Fibroblast of skin of left quadriceps (primary cell): ENCODE measurements around the gene NTRK1.

ENCODE experiments used
- DNase-seq, 2 experiments: peaks; one replicate each; pipeline ENCODE4 v3.0.0-alpha.2; 2013; ENCODE audit warnings: low read depth in 2 of 2

NTRK1 gene

GRCh38 chr1:156838972-156839371, 21.7 kb upstream of the NTRK1 start:
- no peak for DNase-seq

GRCh38 chr1:156839426-156840109, 21.1 kb upstream of the NTRK1 start:
- no peak for DNase-seq

DNA sequence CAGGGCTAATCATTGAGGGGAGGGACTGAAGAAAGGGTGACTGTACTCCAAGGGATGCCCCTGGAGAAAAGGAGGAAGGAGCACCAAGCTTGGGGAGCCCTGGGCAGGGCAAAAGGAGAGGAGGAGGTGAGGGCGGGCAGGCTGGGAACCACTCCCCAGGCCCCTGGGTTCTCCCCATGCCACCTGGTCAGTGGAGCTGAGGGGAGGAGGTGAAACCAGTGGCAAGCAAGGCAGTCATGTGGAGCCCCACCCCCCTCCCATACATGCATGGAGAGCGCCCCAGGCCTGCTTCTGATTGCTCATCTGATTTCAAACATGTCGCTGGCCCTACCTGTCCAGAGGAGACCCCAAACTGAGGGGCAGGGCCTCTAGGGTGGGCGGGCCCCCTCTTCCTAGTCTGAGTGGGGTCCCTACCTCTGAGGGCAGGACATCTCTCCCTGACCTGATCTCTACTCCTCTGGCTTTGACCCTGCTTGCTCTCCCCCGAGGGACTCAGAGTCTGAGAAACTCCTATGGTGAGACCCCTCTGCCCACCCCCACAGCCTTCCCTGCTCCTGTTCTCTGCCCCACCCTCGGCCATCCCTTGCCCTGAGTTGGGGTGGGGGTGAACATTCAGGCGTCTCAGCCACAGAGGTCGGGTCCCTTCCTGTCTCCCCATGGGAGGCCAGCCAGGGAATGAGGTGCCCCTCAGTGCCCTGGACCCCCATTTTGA, 20.3 kb upstream of the NTRK1 start:
- DNase-seq, result no peak

GRCh38 chr1:156840898-156841279, 19.8 kb upstream of the NTRK1 start:
- no peak for DNase-seq

- DNase-seq, result no peak
These were observed 19.3 kb upstream of the NTRK1 start for GRCh38 chr1:156841295-156841855.

DNA sequence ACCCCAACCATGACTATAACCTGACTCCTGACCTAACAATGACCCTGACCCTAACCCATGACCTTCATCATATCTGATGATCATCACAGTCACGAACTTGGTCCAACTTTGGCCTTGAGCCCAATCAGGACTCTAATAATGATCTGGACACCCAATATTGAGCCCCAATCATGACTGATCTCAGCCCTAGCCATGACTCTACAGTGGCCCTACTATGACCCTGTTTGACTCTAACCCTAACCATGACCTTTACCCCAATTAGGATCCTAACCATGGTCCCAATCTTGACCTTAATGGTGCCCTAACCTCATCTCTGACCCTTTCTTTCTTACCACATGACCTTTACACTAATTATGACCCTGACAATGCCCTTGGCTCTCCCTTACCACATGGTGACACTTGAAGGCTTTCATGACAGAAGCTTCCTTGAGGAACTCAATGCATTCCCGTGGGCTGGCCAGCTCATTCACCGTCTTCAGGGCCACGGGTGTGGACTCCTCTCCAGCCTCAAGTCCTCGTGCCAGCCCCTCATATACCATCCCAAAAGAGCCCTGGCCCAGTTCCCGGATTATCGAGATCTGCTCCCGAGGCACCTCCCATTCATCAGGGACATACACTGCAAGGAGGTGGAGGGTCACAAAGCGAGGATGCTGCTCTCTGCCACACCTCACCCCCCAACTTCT, 17.9 kb upstream of the NTRK1 start:
- DNase-seq, result no peak

- no peak for DNase-seq
These were observed 16.6 kb upstream of the NTRK1 start for GRCh38 chr1:156844102-156844501.

- no peak for DNase-seq
These were observed 16.0 kb upstream of the NTRK1 start for GRCh38 chr1:156844638-156845037.

DNA sequence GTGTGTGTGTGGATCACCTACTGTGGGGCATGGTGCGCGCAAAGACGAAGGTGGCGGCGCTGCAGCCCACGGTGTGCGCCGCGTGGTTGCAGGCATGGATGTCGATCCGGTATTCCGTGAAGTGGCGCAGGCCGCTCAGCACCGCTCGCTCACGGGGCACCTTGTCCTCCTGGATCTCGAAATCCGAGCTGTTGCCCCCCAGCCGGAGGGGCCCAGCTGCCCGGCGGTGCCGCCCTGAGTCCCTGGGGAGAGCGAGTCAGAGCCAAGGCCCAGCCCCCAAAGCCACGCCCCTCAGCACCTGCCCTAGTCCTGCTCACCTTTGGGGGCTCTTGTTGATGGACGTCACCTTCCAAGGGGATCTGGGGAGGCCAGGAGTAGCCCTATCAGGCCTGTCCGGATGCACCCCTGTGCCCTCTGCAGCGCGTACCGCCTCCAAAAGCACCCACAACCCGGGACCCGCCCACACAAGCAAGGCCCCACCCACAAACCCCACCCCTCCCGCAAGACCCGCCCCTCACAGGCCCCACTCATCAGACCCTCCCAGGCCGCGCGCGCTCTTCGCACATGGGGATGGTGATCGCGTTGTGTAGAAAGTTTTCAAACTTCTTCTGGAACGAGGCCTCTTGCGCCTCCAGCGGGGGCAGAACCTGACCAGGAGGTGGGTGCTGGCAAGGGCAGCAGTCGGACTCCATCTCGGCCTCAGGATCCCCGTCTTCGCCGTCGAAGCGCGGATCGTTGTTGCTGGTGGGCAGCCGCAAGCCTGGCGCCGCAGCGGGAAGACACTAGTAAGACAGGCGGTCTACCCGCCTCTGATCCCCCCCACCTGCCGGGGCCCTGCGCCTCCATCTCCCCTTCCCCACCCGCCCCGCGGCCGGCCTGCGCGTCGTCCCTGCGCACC, 15.4 kb upstream of the NTRK1 start:
- no peak for DNase-seq

DNA sequence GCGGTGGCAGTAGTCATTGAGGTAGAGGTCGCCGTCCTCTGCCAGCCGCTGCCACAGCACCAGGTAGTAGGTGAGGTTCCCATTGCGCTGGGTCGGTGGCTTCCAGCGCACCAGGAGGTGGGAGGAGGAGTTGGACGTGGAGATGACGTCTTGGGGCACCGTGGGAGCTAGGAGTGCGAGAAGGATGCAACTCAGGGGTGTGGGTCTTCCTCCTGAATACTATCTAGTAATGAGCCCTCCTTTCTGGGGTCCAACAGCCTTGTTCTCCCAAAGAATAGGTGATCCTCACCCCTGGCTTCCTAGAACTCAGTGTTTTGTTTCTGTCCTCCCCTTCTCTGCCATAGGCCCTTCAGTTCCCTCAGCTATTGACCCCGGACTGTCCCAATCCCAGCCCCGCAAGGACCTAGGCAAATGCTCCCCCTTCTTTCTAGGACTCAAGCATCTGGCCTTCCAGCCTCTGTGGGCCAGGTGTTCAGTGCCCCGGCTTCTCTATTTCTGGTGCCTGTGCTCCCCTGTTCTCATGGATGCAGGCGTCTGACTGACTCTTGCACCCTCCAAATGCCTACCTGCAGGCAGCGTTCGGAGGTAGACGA, 14.6 kb upstream of the NTRK1 start:
- DNase-seq, result no peak

- DNase-seq, result no peak
These were observed 14.0 kb upstream of the NTRK1 start for GRCh38 chr1:156846643-156847042.

DNA sequence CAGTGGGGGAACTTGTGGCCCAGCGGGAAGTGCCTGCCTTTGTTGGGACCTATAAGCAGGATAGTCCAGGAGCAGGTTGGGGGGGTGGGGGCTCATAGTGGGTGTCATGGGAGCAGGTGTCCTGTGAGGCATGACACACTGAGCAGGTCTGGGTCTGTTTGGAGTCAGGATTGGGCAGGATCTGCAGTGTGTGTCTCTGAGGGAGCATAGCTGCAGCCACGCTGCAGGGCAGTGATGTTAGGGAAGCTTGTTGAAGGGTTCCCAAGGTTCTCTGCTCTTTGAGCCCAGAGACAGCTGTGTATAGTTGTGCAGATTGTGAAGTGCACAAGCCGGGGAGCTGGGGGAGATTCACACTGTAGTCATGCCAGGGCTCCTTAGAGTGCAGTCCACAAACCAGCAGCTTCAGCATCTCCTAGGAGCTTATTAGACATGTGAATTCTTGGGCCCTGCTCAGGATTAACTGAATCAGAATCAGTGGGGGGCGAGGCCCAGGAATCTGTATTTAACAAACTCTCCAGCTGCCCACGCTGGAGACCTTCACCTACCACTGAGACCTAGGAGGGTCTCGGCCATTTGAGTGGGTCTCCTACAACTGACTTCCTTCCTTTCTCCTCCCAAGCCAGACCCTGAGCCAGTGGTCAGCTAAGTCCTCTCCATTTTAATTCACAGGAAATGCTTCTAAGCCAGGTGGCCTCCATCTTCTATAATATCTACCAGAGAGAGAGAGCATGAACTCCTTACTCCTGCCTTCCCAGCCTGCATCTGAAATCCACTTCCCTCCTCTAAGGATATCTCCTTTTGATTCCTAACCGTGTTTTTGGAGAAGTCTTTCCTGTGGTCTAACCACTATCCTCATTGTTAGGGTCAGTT, 12.8 kb upstream of the NTRK1 start:
- no peak for DNase-seq

DNA sequence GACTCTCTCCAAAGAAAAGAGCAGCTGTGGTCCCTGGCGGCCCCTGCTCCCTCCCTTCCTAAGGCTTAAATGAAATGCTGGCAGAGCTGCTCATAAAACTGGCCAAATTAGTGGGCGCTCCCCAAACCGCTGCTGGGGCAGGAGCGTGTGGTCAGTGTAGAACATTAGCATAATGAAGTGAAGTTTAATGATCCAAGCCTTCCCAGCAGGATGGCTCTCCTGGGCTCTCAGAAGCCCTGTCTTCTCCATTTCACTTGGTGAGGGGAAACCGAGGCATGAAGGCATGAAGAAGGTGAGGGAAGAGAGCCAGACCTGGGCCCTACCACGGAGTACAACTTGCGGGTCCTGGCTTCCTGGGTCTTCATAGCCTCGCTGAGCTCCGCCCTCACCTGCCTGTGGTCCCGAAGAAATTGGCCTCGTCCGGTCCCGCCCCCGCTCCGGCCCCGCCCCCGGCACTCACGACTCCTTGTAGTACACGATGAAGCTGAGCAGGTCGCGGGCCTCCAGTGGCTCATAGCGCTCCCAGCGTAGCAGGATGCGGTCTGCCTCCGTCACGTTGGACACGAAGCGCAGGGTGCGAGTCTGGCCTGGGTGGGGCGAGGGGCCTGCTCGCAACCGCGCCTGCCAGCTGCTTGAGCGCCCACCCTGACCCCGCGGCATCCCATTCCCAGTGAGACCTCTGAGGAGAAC, 12.1 kb upstream of the NTRK1 start:
- DNase-seq, result no peak

GRCh38 chr1:156849151-156849496, 11.5 kb upstream of the NTRK1 start:
- no peak for DNase-seq

- no peak for DNase-seq
These were observed 8.8 kb upstream of the NTRK1 start for GRCh38 chr1:156851779-156852417.

- DNase-seq, result no peak
These were observed 8.2 kb upstream of the NTRK1 start for GRCh38 chr1:156852418-156852874.

- no peak for DNase-seq
These were observed 6.9 kb upstream of the NTRK1 start for GRCh38 chr1:156853761-156854160.

- no peak for DNase-seq
These were observed 6.0 kb upstream of the NTRK1 start for GRCh38 chr1:156854634-156855033.

GRCh38 chr1:156856282-156856785, 4.3 kb upstream of the NTRK1 start:
- no peak for DNase-seq
